HepG2 (cell line): ENCODE results near the gene MTO1. TPM values are rescaled to one million over a fixed set of nuclear protein-coding genes. Genes with fewer than 3 reads are reported as not detected.

Experiments used
- CAMTA2 ChIP-seq: sonication (generic); formaldehyde crosslinking; IDR thresholded peaks from 2 replicates; pipeline ENCODE4 v1.4.0; 2020; ENCODE audit warnings: mild to moderate bottlenecking, missing genetic modification reagents, borderline replicate concordance
- ETV5 ChIP-seq: IDR thresholded peaks from 2 replicates; pipeline ENCODE4 v1.6.1; 2018; ENCODE audit warnings: missing biosample characterization, missing genetic modification reagents, inconsistent platforms, borderline replicate concordance
- IRF1 ChIP-seq: sonication (generic); formaldehyde crosslinking; IDR thresholded peaks from 2 replicates; pipeline ENCODE4 v1.4.0; 2020; ENCODE audit warnings: low read depth, mild to moderate bottlenecking, missing genetic modification reagents
- KDM3A ChIP-seq: IDR thresholded peaks from 2 replicates; pipeline ENCODE4 v1.6.1; 2018; ENCODE audit warnings: low read depth, missing compliant biosample characterization
- MAZ ChIP-seq, 2 experiments: sonication (generic) in 1 of 2; formaldehyde crosslinking in 1 of 2; IDR thresholded peaks; 2 replicates each; pipeline versions ENCODE4 v1.5.0 to v1.6.1; 2012 to 2020; ENCODE audit warnings: low read depth in 2 of 2, mild to moderate bottlenecking in 2 of 2, borderline replicate concordance in 1 of 2, improper control_type of control experiment in 1 of 2, low read length in 1 of 2, missing genetic modification reagents in 1 of 2, moderate library complexity in 1 of 2
- MXD3 ChIP-seq: IDR thresholded peaks from 2 replicates; pipeline ENCODE4 v1.6.1; 2016; ENCODE audit warnings: mild to moderate bottlenecking, missing biosample characterization, missing genetic modification reagents
- SIX1 ChIP-seq: sonication (generic); formaldehyde crosslinking; IDR thresholded peaks from 2 replicates; pipeline ENCODE4 v1.4.0; 2020; ENCODE audit warnings: missing genetic modification reagents, borderline replicate concordance
- SKI ChIP-seq: fragments of 450-650 bp; IDR thresholded peaks from one replicate; pipeline ENCODE4 v1.6.1; 2018; ENCODE audit warnings: mild to moderate bottlenecking; ENCODE audit not compliant: partially characterized antibody
- SNRNP70 ChIP-seq: fragments of 200-400 bp; formaldehyde crosslinking; IDR thresholded peaks from 2 replicates; pipeline ENCODE4 v1.6.1; 2017; ENCODE audit warnings: mild to moderate bottlenecking, low read depth, low read length, moderate library complexity
- ZBTB8A ChIP-seq: sonication (generic); formaldehyde crosslinking; IDR thresholded peaks from 2 replicates; pipeline ENCODE4 v1.4.0; 2020; ENCODE audit warnings: mild to moderate bottlenecking, low read depth, missing genetic modification reagents, borderline replicate concordance
- ZFP36L1 ChIP-seq: sonication (generic); formaldehyde crosslinking; IDR thresholded peaks from 2 replicates; pipeline ENCODE4 v1.8.0; 2022; ENCODE audit warnings: mild to moderate bottlenecking, missing genetic modification reagents, moderate library complexity
- ZFP90 ChIP-seq: sonication (generic); formaldehyde crosslinking; IDR thresholded peaks from 2 replicates; pipeline ENCODE4 v1.8.0; 2022; ENCODE audit warnings: missing genetic modification reagents, mild to moderate bottlenecking, inconsistent platforms, borderline replicate concordance
- ZNF18 ChIP-seq: sonication (generic); formaldehyde crosslinking; IDR thresholded peaks from 2 replicates; pipeline ENCODE4 v1.8.0; 2022; ENCODE audit warnings: mild to moderate bottlenecking, missing genetic modification reagents; ENCODE audit not compliant: insufficient replicate concordance
- ZNF605 ChIP-seq: sonication (generic); formaldehyde crosslinking; IDR thresholded peaks from 2 replicates; pipeline ENCODE4 v1.8.0; 2022; ENCODE audit warnings: mild to moderate bottlenecking, missing genetic modification reagents
- ZNF639 ChIP-seq: conservative IDR thresholded peaks from 2 replicates; pipeline ENCODE4 v1.6.1; 2018; ENCODE audit warnings: missing genetic modification reagents
- ZNF780A ChIP-seq: sonication (generic); formaldehyde crosslinking; IDR thresholded peaks from 2 replicates; pipeline ENCODE4 v1.8.0; 2022; ENCODE audit warnings: mild to moderate bottlenecking, missing genetic modification reagents, moderate library complexity
- polyA plus RNA-seq, 8 experiments: library from polyadenylated mRNA; depleted of rRNA in 3 of 8; stranded (reverse) in 7 of 8; unstranded in 1 of 8; fragments of >200 nt; fragmentation: Illumina TruSeq in 4 of 8; extraction: Trizol in 4 of 8; gene quantifications; 2 replicates each; pipeline versions ENCODE4 v1.2.1 to v1.2.3, GENCODE V29; 2011 to 2016; ENCODE audit warnings: low read depth in 4 of 8, missing spikeins in 1 of 8, mixed read lengths in 1 of 8; ENCODE audit not compliant: insufficient read depth in 1 of 8
- total RNA-seq, 5 experiments: library from RNA; depleted of rRNA; stranded (reverse); fragments of >200 nt; fragmentation: Illumina TruSeq; extraction: Trizol; gene quantifications; 2 replicates each; pipeline ENCODE4 v1.2.3, GENCODE V29; 2016; ENCODE audit warnings: low read depth in 1 of 5
- TF ChIP-seq, protein P1 (sequence below), 2 experiments: fragments of 450-650 bp in 1 of 2; sonication (generic) in 1 of 2; formaldehyde crosslinking; IDR thresholded peaks; 2 replicates each; pipeline versions ENCODE4 v1.5.0 to v1.8.0; 2020 to 2022; ENCODE audit warnings: mild to moderate bottlenecking in 1 of 2, missing genetic modification reagents in 1 of 2
- TF ChIP-seq, protein P2 (sequence below): IDR thresholded peaks from 2 replicates; pipeline ENCODE4 v1.6.1; 2016; ENCODE audit warnings: missing compliant biosample characterization, missing genetic modification reagents, borderline replicate concordance
- TF ChIP-seq, protein P3 (sequence below): sonication (generic); formaldehyde crosslinking; IDR thresholded peaks from 2 replicates; pipeline ENCODE4 v1.5.1; 2020; ENCODE audit warnings: missing genetic modification reagents, mild to moderate bottlenecking, borderline replicate concordance

Gene MTO1
- total and polyA plus RNA-seq, 2 of the 13 experiments (the other 11 are each of a cell fraction or from before 2014, with no cell fraction given): 21.1 to 45.3 TPM

GRCh38 chr6:73523434-73524123, 62.0 kb downstream of the MTO1 start (continued):
- TF ChIP-seq MAZ (IDR thresholded peaks at IDR 0.05; ENCODE audit: borderline replicate concordance, low read depth, low read length) (peak; percentile 13; the same call in 1 of the 2 replicates), MAZ (CRISPR knock-in tag; IDR thresholded peaks at IDR 0.05; ENCODE audit: low read depth) (peak; percentile 92), SKI (peak; percentile 9), ZNF605 (CRISPR knock-in tag) (peak; percentile 94), ZNF780A (CRISPR knock-in tag) (no peak), SNRNP70 (no peak), CAMTA2 (CRISPR knock-in tag) (no peak), ZFP90 (CRISPR knock-in tag) (no peak), KDM3A (peak; percentile 39; the same call in 1 of the 2 replicates), SIX1 (CRISPR knock-in tag) (peak; percentile 61; the same call in 1 of the 2 replicates), IRF1 (no peak), ETV5 (peak; percentile 87), ZFP36L1 (0 out of 2 replicates have a peak, but pooled peaks have one; percentile 32), ZNF639 (CRISPR knock-in tag) (peak; percentile 43; the same call in 1 of the 2 replicates), ZBTB8A (CRISPR knock-in tag) (no peak), MXD3 (CRISPR knock-in tag) (peak; percentile 72; the same call in 1 of the 2 replicates), ZNF18 (CRISPR knock-in tag) (no peak)
- TF ChIP-seq, protein P1, sequence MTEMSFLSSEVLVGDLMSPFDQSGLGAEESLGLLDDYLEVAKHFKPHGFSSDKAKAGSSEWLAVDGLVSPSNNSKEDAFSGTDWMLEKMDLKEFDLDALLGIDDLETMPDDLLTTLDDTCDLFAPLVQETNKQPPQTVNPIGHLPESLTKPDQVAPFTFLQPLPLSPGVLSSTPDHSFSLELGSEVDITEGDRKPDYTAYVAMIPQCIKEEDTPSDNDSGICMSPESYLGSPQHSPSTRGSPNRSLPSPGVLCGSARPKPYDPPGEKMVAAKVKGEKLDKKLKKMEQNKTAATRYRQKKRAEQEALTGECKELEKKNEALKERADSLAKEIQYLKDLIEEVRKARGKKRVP (CRISPR knock-in tag; IDR thresholded peaks at IDR 0.05): no peak
- TF ChIP-seq, protein P2, sequence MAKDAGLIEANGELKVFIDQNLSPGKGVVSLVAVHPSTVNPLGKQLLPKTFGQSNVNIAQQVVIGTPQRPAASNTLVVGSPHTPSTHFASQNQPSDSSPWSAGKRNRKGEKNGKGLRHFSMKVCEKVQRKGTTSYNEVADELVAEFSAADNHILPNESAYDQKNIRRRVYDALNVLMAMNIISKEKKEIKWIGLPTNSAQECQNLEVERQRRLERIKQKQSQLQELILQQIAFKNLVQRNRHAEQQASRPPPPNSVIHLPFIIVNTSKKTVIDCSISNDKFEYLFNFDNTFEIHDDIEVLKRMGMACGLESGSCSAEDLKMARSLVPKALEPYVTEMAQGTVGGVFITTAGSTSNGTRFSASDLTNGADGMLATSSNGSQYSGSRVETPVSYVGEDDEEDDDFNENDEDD (CRISPR knock-in tag): peak; percentile 68; the same call in 1 of the 2 replicates
- TF ChIP-seq, protein P3, sequence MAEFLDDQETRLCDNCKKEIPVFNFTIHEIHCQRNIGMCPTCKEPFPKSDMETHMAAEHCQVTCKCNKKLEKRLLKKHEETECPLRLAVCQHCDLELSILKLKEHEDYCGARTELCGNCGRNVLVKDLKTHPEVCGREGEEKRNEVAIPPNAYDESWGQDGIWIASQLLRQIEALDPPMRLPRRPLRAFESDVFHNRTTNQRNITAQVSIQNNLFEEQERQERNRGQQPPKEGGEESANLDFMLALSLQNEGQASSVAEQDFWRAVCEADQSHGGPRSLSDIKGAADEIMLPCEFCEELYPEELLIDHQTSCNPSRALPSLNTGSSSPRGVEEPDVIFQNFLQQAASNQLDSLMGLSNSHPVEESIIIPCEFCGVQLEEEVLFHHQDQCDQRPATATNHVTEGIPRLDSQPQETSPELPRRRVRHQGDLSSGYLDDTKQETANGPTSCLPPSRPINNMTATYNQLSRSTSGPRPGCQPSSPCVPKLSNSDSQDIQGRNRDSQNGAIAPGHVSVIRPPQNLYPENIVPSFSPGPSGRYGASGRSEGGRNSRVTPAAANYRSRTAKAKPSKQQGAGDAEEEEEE: no peak
